ENCODE results near the gene RAD9A.

Gene RAD9A

DNA sequence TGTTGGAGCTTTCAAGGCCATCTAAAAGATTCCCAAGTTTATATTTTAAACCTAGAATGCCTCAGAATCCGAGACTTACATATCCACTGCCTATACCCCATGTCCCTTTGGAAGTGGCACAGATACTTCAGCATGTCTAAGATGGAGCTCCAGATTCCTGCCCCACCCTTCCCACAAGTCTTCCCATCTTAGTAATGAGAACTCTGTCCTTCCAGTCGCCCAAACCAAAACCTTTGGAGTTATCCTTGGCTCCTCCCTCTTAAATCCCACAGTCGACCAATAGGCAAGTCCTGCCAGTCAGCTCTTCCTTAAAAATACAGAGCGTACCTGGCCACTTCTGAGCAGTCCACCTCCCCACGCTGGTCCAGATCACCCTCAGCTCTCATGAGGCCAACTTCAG, 42.8 kb upstream of the RAD9A start:
- Histone ChIP-seq H3K79me2 (ENCODE audit: control insufficient read depth, insufficient read depth, low read length) (no peaks in the 10 kb centered on the region), H4K8ac (ENCODE audit: low read depth, low read length) (no peak overlapping the region), H3K36me3 (ENCODE audit: control insufficient read depth, insufficient read depth, low read length) (no peaks in the 10 kb centered on the region), H3K4me2 (ENCODE audit: low read length) (no peak overlapping the region), H3K9ac (ENCODE audit: low read length) (no peak overlapping the region), H2BK5ac (ENCODE audit: low read length) (no peak overlapping the region), H3K27ac (ENCODE audit: low read depth, low read length) (no peak overlapping the region), H3K4me1 (ENCODE audit: control insufficient read depth, low read depth, low read length) (peaks cover 5% of the 10 kb centered on the region), H3K4me3 (ENCODE audit: low read length) (no peak overlapping the region), H3K4ac (ENCODE audit: low read depth, low read length) (no peak overlapping the region), H2AK5ac (ENCODE audit: low read length) (no peak overlapping the region), H2BK15ac (replicated peaks; ENCODE audit: low read depth) (no peak overlapping the region), H3K23ac (ENCODE audit: low read length) (no peak overlapping the region), H3K56ac (ENCODE audit: low read length) (no peak overlapping the region), H3K18ac (ENCODE audit: low read length) (no peak overlapping the region), H3K79me1 (ENCODE audit: low read length) (no peaks in the 10 kb centered on the region), H4K5ac (ENCODE audit: low read length) (no peak overlapping the region), H2BK120ac (ENCODE audit: low read depth, low read length) (no peak overlapping the region), H3K27me3 (ENCODE audit: insufficient read depth, low read length, poor library complexity) (no peaks in the 10 kb centered on the region)
- no peak for DNase-seq
- no CpG with 5 or more reads among the region's 5 CpGs for WGBS (ENCODE audit: extremely low coverage, insufficient coverage, low lambda C conversion rate)

DNA sequence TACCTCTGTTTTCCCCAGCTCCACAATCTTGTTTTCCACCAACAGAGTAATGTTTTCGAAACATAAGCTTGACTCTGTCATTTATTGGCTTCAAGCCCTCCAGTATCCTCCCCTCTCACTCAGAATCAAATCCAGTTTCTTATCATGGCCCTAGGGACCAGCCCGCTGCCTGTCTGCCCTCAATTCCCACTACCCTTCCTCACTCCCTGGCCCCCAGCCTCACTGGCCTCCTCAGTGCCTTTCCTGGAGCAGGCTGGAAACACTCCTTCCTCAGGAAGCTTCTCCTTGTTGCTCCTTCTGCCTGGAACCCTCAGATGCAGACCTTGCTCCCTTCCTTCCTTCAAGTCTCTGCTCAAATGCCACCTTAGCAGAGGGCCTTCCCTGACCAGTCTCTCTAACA, 42.3 kb upstream of the RAD9A start:
- Histone ChIP-seq H2AK5ac (ENCODE audit: low read length) (no peak overlapping the region), H3K36me3 (ENCODE audit: control insufficient read depth, insufficient read depth, low read length) (no peaks in the 10 kb centered on the region), H3K9ac (ENCODE audit: low read length) (no peak overlapping the region), H2BK15ac (replicated peaks; ENCODE audit: low read depth) (no peak overlapping the region), H3K4me2 (ENCODE audit: low read length) (no peak overlapping the region), H3K4me1 (ENCODE audit: control insufficient read depth, low read depth, low read length) (peaks cover 8% of the 10 kb centered on the region), H3K79me2 (ENCODE audit: control insufficient read depth, insufficient read depth, low read length) (no peaks in the 10 kb centered on the region), H3K18ac (ENCODE audit: low read length) (no peak overlapping the region), H3K4me3 (ENCODE audit: low read length) (no peak overlapping the region), H3K27ac (ENCODE audit: low read depth, low read length) (no peak overlapping the region), H3K27me3 (ENCODE audit: insufficient read depth, low read length, poor library complexity) (no peaks in the 10 kb centered on the region), H4K8ac (ENCODE audit: low read depth, low read length) (no peak overlapping the region), H4K5ac (ENCODE audit: low read length) (no peak overlapping the region), H3K79me1 (ENCODE audit: low read length) (no peaks in the 10 kb centered on the region), H2BK5ac (ENCODE audit: low read length) (no peak overlapping the region), H3K56ac (ENCODE audit: low read length) (no peak overlapping the region), H3K4ac (ENCODE audit: low read depth, low read length) (no peak overlapping the region), H2BK120ac (ENCODE audit: low read depth, low read length) (no peak overlapping the region), H3K23ac (ENCODE audit: low read length) (no peak overlapping the region)
- DNase-seq, result no peak
- WGBS (ENCODE audit: extremely low coverage, insufficient coverage, low lambda C conversion rate), result no CpG with 5 or more reads among the region's 2 CpGs

DNA sequence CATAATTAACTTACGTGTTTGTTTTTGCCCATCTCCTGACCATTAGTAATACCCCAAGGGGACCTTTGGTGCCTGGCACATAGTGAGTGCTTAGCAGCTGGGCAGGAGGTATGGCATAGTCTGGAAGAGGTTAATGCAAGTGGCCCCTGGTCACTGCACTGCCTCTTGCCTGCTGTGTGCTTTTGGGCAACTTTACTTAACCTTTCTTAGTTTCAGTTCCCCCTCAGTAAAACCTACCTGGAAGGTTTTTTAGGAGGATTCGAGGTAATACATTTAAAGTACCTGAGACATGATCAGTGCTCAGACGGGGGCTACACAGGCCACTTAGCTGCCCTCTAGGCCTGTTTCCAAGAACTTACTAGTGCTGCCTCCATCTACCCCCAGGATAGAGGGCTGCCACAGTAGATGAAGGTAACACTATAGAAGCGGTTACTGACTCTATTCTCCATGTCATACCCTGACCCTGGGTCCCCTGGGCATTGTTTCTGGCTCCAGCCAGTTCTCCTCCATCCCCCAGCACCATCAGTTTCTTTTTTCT, 41.8 kb upstream of the RAD9A start:
- H3K23ac ChIP-seq (ENCODE audit: low read length), result no peak overlapping the region
- DNase-seq, result no peak
- no peak overlapping the region for H3K4me2 ChIP-seq (ENCODE audit: low read length)
- H3K4me3 ChIP-seq (ENCODE audit: low read length), result no peak overlapping the region
- H3K18ac ChIP-seq (ENCODE audit: low read length), result no peak overlapping the region
- no peak overlapping the region for H3K27ac ChIP-seq (ENCODE audit: low read depth, low read length)
- H4K5ac ChIP-seq (ENCODE audit: low read length), result no peak overlapping the region
- no peak overlapping the region for H3K9ac ChIP-seq (ENCODE audit: low read length)
- no peak overlapping the region for H2BK120ac ChIP-seq (ENCODE audit: low read depth, low read length)
- H3K79me2 ChIP-seq (ENCODE audit: control insufficient read depth, insufficient read depth, low read length), result no peaks in the 10 kb centered on the region
- no peaks in the 10 kb centered on the region for H3K36me3 ChIP-seq (ENCODE audit: control insufficient read depth, insufficient read depth, low read length)
- H3K4me1 ChIP-seq (ENCODE audit: control insufficient read depth, low read depth, low read length), result peaks cover 9% of the 10 kb centered on the region
- no peaks in the 10 kb centered on the region for H3K27me3 ChIP-seq (ENCODE audit: insufficient read depth, low read length, poor library complexity)
- WGBS (ENCODE audit: extremely low coverage, insufficient coverage, low lambda C conversion rate), result no CpG with 5 or more reads among the region's 4 CpGs
- H3K79me1 ChIP-seq (ENCODE audit: low read length), result no peaks in the 10 kb centered on the region
- H3K56ac ChIP-seq (ENCODE audit: low read length), result no peak overlapping the region
- H2BK5ac ChIP-seq (ENCODE audit: low read length), result no peak overlapping the region
- no peak overlapping the region for H2AK5ac ChIP-seq (ENCODE audit: low read length)
- no peak overlapping the region for H4K8ac ChIP-seq (ENCODE audit: low read depth, low read length)
- no peak overlapping the region for H2BK15ac ChIP-seq (replicated peaks; ENCODE audit: low read depth)
- H3K4ac ChIP-seq (ENCODE audit: low read depth, low read length), result no peak overlapping the region

DNA sequence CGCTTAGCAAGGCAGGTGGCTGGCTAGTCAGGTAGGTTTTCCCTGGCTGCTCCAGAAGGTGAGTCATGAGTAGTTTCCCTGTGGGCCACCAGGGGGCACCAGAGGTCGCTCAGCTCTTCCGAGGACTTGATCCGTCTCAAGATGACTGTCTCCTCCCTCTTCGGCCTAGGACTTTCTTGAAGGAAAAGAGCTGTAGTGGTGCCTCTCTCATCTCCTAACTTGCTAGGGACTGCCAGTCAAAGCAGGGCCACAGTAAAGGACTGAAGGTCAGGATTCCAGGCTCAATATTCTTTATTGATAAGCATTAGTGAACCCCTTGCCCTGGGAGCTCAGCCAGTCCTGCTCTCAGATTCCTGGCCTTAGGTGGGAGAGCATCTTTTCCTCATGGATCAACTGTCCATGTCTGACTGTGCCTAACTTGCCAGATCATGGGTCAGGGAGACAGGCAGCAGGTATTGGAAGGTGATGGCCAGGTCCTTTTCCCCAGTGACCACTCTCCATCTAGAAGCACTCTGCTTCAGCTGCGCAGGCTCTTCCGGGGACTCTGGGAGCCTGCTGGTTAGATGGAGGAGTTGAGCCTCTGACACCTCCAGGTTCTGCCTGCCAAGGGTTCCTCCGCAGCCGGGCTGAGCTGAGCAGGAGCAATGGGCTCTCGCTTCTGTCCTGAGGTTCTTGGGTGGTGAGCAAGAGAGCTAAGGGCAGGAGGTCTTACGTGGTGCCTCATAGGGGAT, 40.3 kb upstream of the RAD9A start:
- H3K23ac ChIP-seq (ENCODE audit: low read length), result no peak overlapping the region
- H3K4ac ChIP-seq (ENCODE audit: low read depth, low read length), result no peak overlapping the region
- no peak overlapping the region for H3K18ac ChIP-seq (ENCODE audit: low read length)
- H3K79me1 ChIP-seq (ENCODE audit: low read length), result no peaks in the 10 kb centered on the region
- H3K4me3 ChIP-seq (ENCODE audit: low read length), result no peak overlapping the region
- no peak overlapping the region for H2AK5ac ChIP-seq (ENCODE audit: low read length)
- no peak overlapping the region for H3K27ac ChIP-seq (ENCODE audit: low read depth, low read length)
- no peak overlapping the region for H3K4me2 ChIP-seq (ENCODE audit: low read length)
- H2BK120ac ChIP-seq (ENCODE audit: low read depth, low read length), result no peak overlapping the region
- no peak overlapping the region for H4K8ac ChIP-seq (ENCODE audit: low read depth, low read length)
- no peaks in the 10 kb centered on the region for H3K27me3 ChIP-seq (ENCODE audit: insufficient read depth, low read length, poor library complexity)
- H3K36me3 ChIP-seq (ENCODE audit: control insufficient read depth, insufficient read depth, low read length), result no peaks in the 10 kb centered on the region
- no peak overlapping the region for H2BK15ac ChIP-seq (replicated peaks; ENCODE audit: low read depth)
- no CpG with 5 or more reads among the region's 11 CpGs for WGBS (ENCODE audit: extremely low coverage, insufficient coverage, low lambda C conversion rate)
- H3K4me1 ChIP-seq (ENCODE audit: control insufficient read depth, low read depth, low read length), result peaks cover 9% of the 10 kb centered on the region
- H3K9ac ChIP-seq (ENCODE audit: low read length), result no peak overlapping the region
- H3K56ac ChIP-seq (ENCODE audit: low read length), result no peak overlapping the region
- DNase-seq, result peak; percentile 87
- H3K79me2 ChIP-seq (ENCODE audit: control insufficient read depth, insufficient read depth, low read length), result no peaks in the 10 kb centered on the region
- no peak overlapping the region for H4K5ac ChIP-seq (ENCODE audit: low read length)
- H2BK5ac ChIP-seq (ENCODE audit: low read length), result no peak overlapping the region

DNA sequence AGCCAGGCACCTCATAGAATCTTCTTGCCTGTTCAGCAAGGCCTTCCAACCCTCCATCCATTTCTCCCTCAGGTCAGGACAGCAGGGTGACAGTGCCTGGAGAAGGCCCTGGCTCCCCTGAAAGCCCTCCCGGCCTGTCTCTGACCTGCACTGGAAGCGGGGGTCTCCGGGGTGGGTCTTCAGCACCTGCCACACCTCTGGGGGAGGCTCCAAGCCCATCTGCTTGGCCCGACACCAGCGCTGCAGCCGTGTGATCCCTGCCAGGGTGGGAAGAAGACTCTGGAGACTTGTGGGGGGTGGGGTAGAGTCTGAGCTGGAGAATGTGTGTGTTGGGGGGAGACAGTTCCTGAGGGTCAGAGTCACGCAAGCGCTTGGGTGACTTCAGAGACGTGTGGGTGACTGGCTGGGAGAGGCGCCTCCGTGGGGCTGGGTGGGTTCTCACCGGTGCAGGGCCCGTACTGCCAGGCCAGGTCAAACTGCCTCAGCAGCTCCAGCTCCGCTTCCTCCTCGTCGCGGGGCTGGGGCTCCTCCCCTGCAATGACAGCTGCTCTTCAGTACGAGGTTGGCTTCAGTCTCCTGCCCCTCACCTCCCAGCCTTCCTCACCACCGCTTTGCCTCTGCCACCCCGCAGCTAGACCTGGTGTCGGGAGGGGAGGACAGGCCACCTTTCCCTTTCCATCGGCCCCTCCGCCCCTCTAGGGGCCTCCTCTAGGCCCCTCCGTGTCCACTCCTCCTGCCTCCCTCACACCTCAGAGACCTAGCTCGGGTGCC, 39.1 kb upstream of the RAD9A start:
- Histone ChIP-seq H3K4me3 (ENCODE audit: low read length) (peak overlapping the region; percentile 54), H3K56ac (ENCODE audit: low read length) (peak overlapping the region; percentile 86), H4K5ac (ENCODE audit: low read length) (no peak overlapping the region), H2BK15ac (replicated peaks; ENCODE audit: low read depth) (no peak overlapping the region), H2AK5ac (ENCODE audit: low read length) (peak overlapping the region; percentile 7), H3K18ac (ENCODE audit: low read length) (peak overlapping the region; percentile 11), H3K4me1 (ENCODE audit: control insufficient read depth, low read depth, low read length) (peaks cover 12% of the 10 kb centered on the region), H3K27ac (ENCODE audit: low read depth, low read length) (peak overlapping the region; percentile 89), H3K27me3 (ENCODE audit: insufficient read depth, low read length, poor library complexity) (no peaks in the 10 kb centered on the region), H3K4me2 (ENCODE audit: low read length) (peak overlapping the region; percentile 88), H3K9ac (ENCODE audit: low read length) (peak overlapping the region; percentile 76), H3K79me1 (ENCODE audit: low read length) (no peaks in the 10 kb centered on the region), H3K79me2 (ENCODE audit: control insufficient read depth, insufficient read depth, low read length) (no peaks in the 10 kb centered on the region), H3K36me3 (ENCODE audit: control insufficient read depth, insufficient read depth, low read length) (no peaks in the 10 kb centered on the region), H4K8ac (ENCODE audit: low read depth, low read length) (no peak overlapping the region), H2BK120ac (ENCODE audit: low read depth, low read length) (no peak overlapping the region), H3K4ac (ENCODE audit: low read depth, low read length) (no peak overlapping the region), H2BK5ac (ENCODE audit: low read length) (peak overlapping the region; percentile 71), H3K23ac (ENCODE audit: low read length) (no peak overlapping the region)
- DNase-seq, result no peak
- WGBS (ENCODE audit: extremely low coverage, insufficient coverage, low lambda C conversion rate), result no CpG with 5 or more reads among the region's 25 CpGs
